NCI-H146 treated with DMSO at 0.1 percent for 48 hours (cell line): ENCODE data around the gene GMDS.

Experiments
- DNase-seq: peaks from one replicate; lab custom pipeline; 2025; ENCODE audit not compliant: unreplicated experiment; lab: John Stamatoyannopoulos, UW

The GMDS gene

GRCh38 chr6:1957746-1958145 is 287.7 kb downstream of the GMDS start:
- no peak for DNase-seq

GRCh38 chr6:1952740-1953360 is 292.6 kb downstream of the GMDS start:
- DNase-seq: no peak

GRCh38 chr6:1950631-1951030 is 294.8 kb downstream of the GMDS start:
- no peak for DNase-seq

- no peak for DNase-seq
Observed at GRCh38 chr6:1949538-1949937, 295.9 kb downstream of the GMDS start.

- DNase-seq: no peak
Observed at GRCh38 chr6:1947922-1948321, 297.5 kb downstream of the GMDS start.

GRCh38 chr6:1946583-1946982 is 298.8 kb downstream of the GMDS start:
- DNase-seq: no peak

- DNase-seq: no peak
Observed at GRCh38 chr6:1945235-1945832, 300.1 kb downstream of the GMDS start.

GRCh38 chr6:1942834-1943233 is 302.6 kb downstream of the GMDS start:
- no peak for DNase-seq

GRCh38 chr6:1941534-1941933 is 303.9 kb downstream of the GMDS start:
- no peak for DNase-seq

GRCh38 chr6:1940381-1940780 is 305.0 kb downstream of the GMDS start:
- DNase-seq: no peak

- no peak for DNase-seq
Observed at GRCh38 chr6:1933292-1933691, 312.1 kb downstream of the GMDS start.

GRCh38 chr6:1931817-1932216 is 313.6 kb downstream of the GMDS start:
- DNase-seq: no peak

GRCh38 chr6:1930356-1930755 is 315.0 kb downstream of the GMDS start:
- no peak for DNase-seq

GRCh38 chr6:1929931-1930330 is 315.5 kb downstream of the GMDS start:
- DNase-seq: no peak

GRCh38 chr6:1925743-1926430 is 319.5 kb downstream of the GMDS start:
- DNase-seq: no peak

- no peak for DNase-seq
Observed at GRCh38 chr6:1923449-1923848, 322.0 kb downstream of the GMDS start.

- DNase-seq: no peak
Observed at GRCh38 chr6:1917626-1918371, 327.6 kb downstream of the GMDS start.

GRCh38 chr6:1916334-1917070 is 328.9 kb downstream of the GMDS start:
- DNase-seq: no peak

GRCh38 chr6:1915226-1915625 is 330.2 kb downstream of the GMDS start:
- no peak for DNase-seq

GRCh38 chr6:1913577-1913976 is 331.8 kb downstream of the GMDS start:
- no peak for DNase-seq

- no peak for DNase-seq
Observed at GRCh38 chr6:1912731-1913130, 332.7 kb downstream of the GMDS start.
